GM15510 (cell line): ENCODE results near the gene PXYLP1.

Experiments used
- POLR2A ChIP-seq: IDR thresholded peaks from 3 replicates; pipeline ENCODE4 v1.6.1; 2011; ENCODE audit warnings: borderline replicate concordance; ENCODE audit not compliant: insufficient read length; ENCODE audit errors: extremely low read depth

PXYLP1 gene

DNA sequence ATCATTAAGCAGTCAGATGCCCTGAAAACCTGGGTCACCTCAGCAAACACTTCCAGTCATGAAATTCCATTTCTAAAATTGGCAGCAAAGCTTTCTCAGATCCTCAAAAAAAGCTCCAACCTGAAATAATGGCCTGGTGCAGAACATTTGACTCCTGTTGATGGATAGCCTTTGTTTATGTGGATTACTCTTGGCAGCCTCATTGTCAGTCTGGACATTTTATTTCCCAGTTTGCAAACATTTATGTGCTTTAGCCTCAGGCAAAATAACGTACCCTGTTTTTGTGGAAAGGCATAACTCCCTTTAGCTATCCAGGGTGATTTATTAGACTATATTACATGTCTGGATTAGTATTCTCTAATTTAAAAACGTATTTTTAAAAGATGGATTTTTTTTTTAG is 53.9 kb downstream of the PXYLP1 start:
- TF ChIP-seq POLR2A = no peak

DNA sequence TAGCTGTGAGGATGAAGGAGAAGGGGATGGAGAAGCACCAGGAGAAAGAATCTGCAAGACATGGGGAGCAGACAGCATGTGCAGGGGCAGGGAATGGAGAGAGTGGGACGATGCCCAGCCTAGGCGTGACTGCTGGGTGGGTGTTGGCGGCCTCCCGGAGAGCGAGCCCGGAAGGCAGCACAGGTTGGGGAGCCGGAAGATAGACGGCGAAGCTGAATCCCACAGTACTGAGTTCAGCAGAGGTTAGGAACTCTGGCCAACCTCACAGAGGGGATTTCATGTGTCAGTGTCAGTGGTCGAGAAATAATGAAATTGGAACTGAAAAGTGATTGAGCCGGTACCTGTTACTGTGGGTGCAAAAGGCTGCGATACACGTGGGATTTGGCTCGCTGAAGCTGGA is 55.2 kb downstream of the PXYLP1 start:
- TF ChIP-seq POLR2A = no peak

DNA sequence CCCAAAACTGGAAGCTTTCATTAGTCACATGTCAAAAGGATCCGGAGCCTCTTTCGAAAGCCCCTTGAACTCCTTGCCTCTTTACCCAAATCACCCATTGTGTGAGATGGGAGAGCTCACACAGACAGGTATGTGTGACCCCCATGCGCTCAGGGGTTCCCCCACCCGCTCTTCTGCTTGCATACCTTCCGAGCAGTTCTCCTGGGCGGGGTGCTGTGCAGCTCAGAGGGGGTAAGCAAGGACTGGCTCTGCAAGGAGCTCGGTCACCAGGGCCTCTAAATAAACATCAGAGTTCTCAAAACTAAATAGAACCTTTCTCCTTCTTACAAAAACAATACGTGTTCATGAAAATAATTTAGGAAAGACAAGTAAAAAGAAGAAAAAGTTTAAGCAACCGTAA is 55.7 kb downstream of the PXYLP1 start:
- no peak for TF ChIP-seq POLR2A

DNA sequence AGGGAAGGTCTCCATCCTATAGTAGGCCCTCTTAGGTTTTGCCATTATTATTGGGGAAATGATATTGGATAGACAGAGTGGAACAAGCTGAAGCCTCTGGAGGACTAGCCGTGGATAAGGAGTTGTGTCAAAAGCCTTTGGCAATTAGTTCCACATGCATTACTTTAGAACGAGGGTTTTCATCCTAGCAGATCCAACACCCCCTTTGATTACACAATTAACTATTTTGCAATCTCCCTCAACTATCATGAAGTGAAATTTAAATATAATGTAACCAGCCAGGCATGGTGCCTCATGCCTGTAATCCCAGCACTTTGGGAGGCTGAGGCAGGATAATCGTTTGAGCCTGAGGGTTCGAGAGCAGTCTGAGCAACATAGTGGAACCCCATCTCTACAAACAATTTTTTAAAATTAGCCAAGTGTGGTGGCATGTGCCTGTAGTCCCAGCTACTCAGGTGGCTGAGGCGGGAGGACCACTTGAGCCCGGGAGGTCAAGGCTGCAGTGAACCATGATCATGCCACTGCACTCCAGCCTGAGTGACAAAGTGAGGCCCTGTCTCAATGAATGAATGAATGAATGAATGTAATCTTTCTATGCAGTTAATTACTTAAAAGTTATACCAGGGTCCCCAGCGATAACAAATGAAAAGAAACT is 56.8 kb downstream of the PXYLP1 start:
- TF ChIP-seq POLR2A = no peak

DNA sequence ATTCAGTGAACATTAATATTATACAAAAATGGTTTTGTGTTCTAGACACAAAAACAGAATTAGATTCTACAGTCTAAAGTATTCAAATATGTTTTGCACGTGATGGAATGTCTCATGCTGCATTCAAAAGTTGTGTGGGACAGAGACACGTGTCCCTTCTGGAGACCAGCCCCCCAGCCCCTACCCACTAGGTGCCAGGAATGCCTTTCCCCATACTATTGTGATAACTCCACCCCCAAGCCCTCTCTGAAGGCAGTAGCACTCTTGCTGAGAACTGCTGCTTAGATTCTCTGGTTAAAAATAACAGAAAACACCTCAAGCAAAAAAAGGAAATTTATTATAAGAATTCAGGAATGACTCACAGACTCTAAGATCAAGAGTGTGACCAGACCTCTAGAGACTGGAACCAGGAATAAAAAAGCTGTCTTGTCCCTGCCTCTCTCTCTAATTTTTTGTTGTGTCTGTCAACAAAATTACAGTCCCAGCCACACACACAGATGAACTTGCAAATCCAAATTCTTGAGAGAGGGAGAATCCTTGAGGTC is 57.7 kb downstream of the PXYLP1 start:
- no peak for TF ChIP-seq POLR2A

DNA sequence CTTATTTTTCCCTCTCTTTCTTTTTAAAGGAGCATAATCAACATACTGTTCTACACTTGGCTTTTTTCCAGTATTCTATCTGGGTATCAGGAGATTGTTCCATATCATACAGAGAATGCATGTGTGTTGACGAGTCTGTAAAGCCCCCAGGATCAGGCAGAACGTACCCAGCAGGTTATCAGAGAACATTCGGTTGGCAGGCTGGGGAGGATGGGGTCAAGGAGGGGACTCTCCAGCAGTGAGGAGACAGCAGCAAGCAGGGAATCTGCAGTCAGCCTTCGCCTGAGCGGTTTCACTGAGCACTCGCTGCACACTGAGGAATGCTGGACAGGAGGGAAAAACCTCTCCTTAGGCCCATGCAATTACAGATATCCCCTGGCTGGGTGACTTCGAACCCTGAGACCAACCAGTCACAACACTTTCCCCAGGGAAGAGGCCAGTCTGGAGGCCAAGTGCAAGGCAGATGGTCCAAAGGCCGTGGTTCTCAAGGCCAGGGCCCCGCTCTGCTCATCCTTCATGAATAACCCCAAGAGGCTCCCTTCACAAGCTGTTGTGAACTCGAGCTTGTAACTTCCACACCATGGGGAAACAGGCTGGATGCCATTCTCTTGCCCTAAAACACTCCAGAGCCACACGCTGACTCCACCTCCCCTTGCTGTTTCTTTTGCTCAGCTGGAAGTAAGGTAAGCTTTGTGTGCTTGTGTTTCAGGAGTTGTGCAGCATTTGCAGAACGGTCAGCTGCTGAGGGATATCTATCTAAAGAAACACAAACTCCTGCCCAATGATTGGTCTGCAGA is 60.1 kb downstream of the PXYLP1 start:
- TF ChIP-seq POLR2A = no peak

DNA sequence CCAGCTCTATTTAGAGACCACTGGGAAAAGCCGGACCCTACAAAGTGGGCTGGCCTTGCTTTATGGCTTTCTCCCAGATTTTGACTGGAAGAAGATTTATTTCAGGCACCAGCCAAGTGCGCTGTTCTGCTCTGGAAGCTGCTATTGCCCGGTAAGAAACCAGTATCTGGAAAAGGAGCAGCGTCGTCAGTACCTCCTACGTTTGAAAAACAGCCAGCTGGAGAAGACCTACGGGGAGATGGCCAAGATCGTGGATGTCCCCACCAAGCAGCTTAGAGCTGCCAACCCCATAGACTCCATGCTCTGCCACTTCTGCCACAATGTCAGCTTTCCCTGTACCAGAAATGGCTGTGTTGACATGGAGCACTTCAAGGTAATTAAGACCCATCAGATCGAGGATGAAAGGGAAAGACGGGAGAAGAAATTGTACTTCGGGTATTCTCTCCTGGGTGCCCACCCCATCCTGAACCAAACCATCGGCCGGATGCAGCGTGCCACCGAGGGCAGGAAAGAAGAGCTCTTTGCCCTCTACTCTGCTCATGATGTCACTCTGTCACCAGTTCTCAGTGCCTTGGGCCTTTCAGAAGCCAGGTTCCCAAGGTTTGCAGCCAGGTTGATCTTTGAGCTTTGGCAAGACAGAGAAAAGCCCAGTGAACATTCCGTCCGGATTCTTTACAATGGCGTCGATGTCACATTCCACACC is 60.9 kb downstream of the PXYLP1 start:
- no peak for TF ChIP-seq POLR2A

DNA sequence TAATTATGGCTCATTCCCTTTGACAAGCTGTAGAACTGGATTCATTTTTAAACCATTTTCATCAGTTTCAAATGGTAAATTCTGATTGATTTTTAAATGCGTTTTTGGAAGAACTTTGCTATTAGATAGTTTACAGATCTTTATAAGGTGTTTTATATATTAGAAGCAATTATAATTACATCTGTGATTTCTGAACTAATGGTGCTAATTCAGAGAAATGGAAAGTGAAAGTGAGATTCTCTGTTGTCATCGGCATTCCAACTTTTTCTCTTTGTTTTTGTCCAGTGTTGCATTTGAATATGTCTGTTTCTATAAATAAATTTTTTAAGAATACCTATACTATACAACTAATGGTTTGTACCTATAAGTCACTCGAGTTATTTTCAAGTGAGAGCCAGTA is 62.7 kb downstream of the PXYLP1 start:
- no peak for TF ChIP-seq POLR2A

DNA sequence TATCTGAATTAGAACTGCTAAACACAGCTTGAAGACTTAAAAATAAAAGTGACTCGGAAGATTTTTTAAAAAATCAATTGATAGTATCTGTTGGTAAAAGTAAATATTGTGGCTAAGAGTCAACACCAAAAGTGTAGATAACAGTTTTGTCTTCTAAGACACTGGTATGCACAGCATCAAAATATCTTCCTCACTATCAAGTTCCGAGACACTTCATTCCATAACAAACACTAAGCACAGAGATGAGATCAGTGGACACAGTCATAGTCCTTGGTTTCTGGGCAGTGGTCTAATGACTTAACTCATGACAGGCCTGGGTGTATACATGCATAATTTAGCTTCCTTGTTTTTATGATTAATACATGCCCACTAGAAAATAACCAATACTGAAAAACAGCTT is 63.2 kb downstream of the PXYLP1 start:
- TF ChIP-seq POLR2A = no peak

DNA sequence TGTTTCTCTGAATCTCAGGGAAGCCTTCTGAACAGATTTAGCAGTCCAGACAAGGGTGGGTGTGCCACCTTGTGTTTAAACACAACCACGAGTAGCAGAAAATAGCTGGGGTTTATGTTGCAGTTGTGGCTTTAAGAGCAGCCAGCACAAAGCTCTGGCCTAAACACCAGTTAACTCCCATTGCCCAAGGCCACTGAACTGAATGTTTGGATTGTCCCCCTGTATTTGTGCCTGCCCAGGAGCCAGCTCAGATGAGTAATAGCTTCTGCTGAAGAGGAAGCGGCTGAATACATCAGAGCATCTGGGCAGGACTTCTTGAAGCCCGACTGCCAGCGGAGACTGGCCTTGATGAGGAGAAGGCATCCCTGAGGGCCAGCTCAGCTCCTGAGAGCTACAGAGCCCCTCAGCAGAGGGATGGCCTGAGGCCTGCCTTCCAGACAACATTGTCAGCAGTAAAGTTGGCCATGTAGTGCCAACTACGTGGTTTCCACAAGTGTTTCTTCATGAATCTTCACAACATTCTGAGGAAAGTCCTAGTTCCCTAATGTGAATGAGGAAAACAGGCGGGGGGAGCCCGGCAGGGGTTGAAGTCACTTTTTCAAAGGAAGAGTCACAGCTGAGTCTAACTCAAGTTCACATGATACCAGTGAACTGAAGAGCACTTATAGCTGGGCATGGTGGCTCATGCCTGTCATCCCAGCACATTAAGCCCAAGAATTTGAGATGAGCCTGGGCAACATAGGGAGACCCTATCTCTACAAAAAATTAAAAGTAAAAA is 70.9 kb downstream of the PXYLP1 start:
- no peak for TF ChIP-seq POLR2A

DNA sequence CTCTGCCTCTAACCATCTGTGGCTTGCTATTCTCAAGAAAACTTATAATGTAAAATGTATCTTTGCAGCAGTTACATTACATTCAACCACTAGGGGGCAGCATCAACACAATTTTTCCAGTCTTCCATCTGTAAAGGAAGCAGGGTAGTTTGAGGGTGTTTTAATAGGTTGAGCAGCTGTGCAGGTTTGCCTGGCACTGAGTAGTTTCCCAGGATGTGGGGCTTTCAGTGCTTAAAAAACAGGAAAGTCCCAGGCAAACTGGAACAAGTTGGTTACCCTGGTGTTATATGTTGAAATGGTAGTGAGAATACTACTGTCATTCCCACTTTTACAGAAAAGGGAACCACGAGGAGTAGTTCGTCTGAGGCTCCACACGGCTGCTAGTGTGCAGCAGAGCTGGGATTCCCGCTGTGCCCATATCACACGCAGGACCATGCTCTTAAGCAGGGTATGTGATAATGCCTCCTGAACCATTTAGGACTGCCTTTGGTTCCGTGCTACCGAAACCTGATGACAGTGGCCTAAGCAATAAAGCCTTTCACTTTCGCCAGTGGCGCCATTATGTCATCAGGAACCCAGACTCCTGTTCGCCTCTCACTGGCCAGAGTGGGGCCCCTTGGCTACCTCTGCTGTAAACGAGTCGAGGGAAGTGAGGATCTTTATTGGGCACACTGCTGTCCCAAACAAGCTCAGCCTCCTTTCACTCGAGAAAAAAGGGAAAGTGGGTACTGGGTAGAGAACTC is 72.0 kb downstream of the PXYLP1 start:
- TF ChIP-seq POLR2A = no peak

DNA sequence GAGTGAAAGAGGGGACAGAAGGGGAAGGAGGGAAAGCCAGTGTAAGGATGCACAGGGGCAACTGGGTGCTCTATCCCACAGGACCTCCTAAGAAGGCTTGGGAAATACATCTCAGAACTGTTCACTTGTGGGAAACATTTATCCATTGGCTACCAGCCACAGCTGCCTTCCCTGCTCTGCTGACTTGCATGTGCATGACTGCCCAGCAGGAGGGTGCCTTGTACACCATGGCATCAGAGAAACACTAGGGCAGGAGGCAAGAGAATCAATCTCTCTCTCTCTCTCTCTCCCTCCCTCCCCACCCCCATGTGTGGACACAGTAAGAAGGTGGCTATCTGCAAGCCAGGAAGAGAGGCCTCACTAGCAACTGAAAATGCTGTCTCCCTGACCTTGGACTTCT is 73.8 kb downstream of the PXYLP1 start:
- no peak for TF ChIP-seq POLR2A

DNA sequence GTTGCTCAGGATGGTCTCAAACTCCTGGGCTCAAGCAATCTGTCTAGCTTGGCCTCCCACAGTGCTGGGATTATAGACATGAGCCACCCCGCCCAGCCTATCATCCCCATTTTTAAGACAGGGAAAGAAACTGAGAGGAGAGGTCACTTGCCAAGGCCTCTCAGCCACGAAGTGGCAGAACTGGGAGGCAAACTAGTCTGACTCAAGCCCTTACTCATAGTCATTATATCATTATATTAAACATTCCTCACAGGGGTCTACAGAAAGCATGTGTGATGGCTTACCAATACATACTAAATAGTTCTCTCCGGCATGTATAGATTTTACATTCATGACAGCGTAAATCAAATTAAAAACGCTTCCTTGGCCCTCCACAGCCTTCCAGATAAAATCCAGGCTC is 74.7 kb downstream of the PXYLP1 start:
- no peak for TF ChIP-seq POLR2A

DNA sequence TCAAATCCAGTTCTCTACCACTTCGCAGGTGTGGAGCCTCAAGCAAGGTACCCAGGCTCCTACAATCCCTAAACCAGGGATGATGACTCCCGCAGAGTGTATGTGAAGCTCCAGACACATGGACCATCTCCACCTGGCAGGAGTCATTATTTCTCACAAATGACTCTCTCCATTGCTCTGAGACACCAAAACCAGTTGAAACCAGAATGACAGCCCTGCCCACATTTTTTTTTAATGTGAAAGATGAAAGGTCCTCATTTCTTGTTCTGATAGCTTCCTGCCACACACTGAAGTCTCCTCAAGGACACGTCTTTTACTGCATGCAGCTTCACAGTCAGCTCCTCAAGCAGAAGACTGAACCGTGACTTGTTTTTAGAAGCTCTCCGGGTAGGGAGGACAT is 75.3 kb downstream of the PXYLP1 start:
- no peak for TF ChIP-seq POLR2A
